ENCODE data around the gene TMEM150B. TPM values are rescaled to one million over a fixed set of nuclear protein-coding genes. Genes with fewer than 3 reads are reported as not detected.

Gene TMEM150B
- total and polyA plus RNA-seq, 10 donors: 1.7 to 34.1 (median 7.8) TPM

GRCh38 chr19:55266404-55266803, 58.7 kb downstream of the TMEM150B start:
- no peak overlapping the region for H3K27ac ChIP-seq
- TF ChIP-seq POLR2AphosphoS5 (IDR thresholded peaks at IDR 0.05): no peak
- no peak for TF ChIP-seq CTCF (IDR thresholded peaks at IDR 0.05 in 8 of 11, conservative IDR thresholded peaks at IDR 0.05 in 3 of 11)
- TF ChIP-seq POLR2A (IDR thresholded peaks at IDR 0.05): no peak
- 94 to 99% (median 97%) methylated on average over 3 of the region's 3 CpGs for WGBS, 5 donors
- H3K4me3 ChIP-seq: no peak overlapping the region
- no peak for DNase-seq
- H3K27me3 ChIP-seq (replicated peaks in 1 of 7): no peaks in the 10 kb centered on the region
- H3K4me1 ChIP-seq: no peaks in the 10 kb centered on the region
- intact Hi-C loops (cut with DNase I; ENCODE audit: low total_unique reads): no loop called here
- H3K36me3 ChIP-seq: peaks cover 0 to 41% (median 4%) of the 10 kb centered on the region in 6 donors
- H3K9me3 ChIP-seq: peaks cover 0 to 5% (median 0%) of the 10 kb centered on the region in 8 donors

GRCh38 chr19:55265723-55266386, 59.3 kb downstream of the TMEM150B start:
- 91 to 99% (median 96%) methylated on average over 11 to 12 of the region's 12 CpGs for WGBS, 5 donors
- Histone ChIP-seq H3K36me3 (peaks cover 0 to 36% (median 3%) of the 10 kb centered on the region in 6 donors), H3K9me3 (peaks cover 0 to 5% (median 0%) of the 10 kb centered on the region in 8 donors), H3K4me1 (no peaks in the 10 kb centered on the region), H3K27ac (no peak overlapping the region), H3K27me3 (replicated peaks in 1 of 7) (no peaks in the 10 kb centered on the region), H3K4me3 (no peak overlapping the region)
- no peak for TF ChIP-seq CTCF (IDR thresholded peaks at IDR 0.05 in 8 of 11, conservative IDR thresholded peaks at IDR 0.05 in 3 of 11)
- TF ChIP-seq POLR2A (IDR thresholded peaks at IDR 0.05): no peak
- no peak for TF ChIP-seq POLR2AphosphoS5 (IDR thresholded peaks at IDR 0.05)
- intact Hi-C loops (cut with DNase I; ENCODE audit: low total_unique reads): no loop called here
- DNase-seq: no peak

GRCh38 chr19:55265173-55265572, 60.0 kb downstream of the TMEM150B start:
- WGBS, 5 donors: 91 to 96% (median 94%) methylated on average over 10 to 16 of the region's 16 CpGs
- no peaks in the 10 kb centered on the region for H3K27me3 ChIP-seq (replicated peaks in 1 of 7)
- DNase-seq: peak; percentile 64
- H3K9me3 ChIP-seq: peaks cover 0 to 5% (median 0%) of the 10 kb centered on the region in 8 donors
- H3K27ac ChIP-seq: no peak overlapping the region
- no peak overlapping the region for H3K4me3 ChIP-seq
- H3K4me1 ChIP-seq: peaks cover under 1 to 6% (median 2%) of the 10 kb centered on the region in 6 donors
- intact Hi-C loops (cut with DNase I; ENCODE audit: low total_unique reads): no loop called here
- peaks cover 0 to 30% (median 1%) of the 10 kb centered on the region in 6 donors for H3K36me3 ChIP-seq
- TF ChIP-seq POLR2AphosphoS5 (IDR thresholded peaks at IDR 0.05) (no peak), POLR2A (IDR thresholded peaks at IDR 0.05) (no peak), CTCF (IDR thresholded peaks at IDR 0.05 in 8 of 11, conservative IDR thresholded peaks at IDR 0.05 in 3 of 11) (no peak)

GRCh38 chr19:55264531-55264930, 60.6 kb downstream of the TMEM150B start:
- intact Hi-C loops (cut with DNase I; ENCODE audit: low total_unique reads): no loop called here
- TF ChIP-seq POLR2AphosphoS5 (IDR thresholded peaks at IDR 0.05) (no peak), POLR2A (IDR thresholded peaks at IDR 0.05) (no peak), CTCF (IDR thresholded peaks at IDR 0.05 in 8 of 11, conservative IDR thresholded peaks at IDR 0.05 in 3 of 11) (no peak)
- no peak for DNase-seq
- H3K27me3 ChIP-seq (replicated peaks in 1 of 7): no peaks in the 10 kb centered on the region
- no peak overlapping the region for H3K27ac ChIP-seq
- H3K4me1 ChIP-seq: peaks cover 7 to 12% (median 8%) of the 10 kb centered on the region in 6 donors
- peaks cover 0 to 24% (median 0%) of the 10 kb centered on the region in 6 donors for H3K36me3 ChIP-seq
- WGBS, 5 donors: 92 to 95% (median 94%) methylated on average over 5 of the region's 5 CpGs
- H3K4me3 ChIP-seq: no peak overlapping the region
- H3K9me3 ChIP-seq: peaks cover 0 to 5% (median 0%) of the 10 kb centered on the region in 8 donors
